SKM-1 (cell line): Measurements from ENCODE around the gene FAM200B.

Source experiments
- DNase-seq: peaks from one replicate; lab custom pipeline; 2025; ENCODE audit not compliant: unreplicated experiment; lab: John Stamatoyannopoulos, UW

FAM200B gene

DNA sequence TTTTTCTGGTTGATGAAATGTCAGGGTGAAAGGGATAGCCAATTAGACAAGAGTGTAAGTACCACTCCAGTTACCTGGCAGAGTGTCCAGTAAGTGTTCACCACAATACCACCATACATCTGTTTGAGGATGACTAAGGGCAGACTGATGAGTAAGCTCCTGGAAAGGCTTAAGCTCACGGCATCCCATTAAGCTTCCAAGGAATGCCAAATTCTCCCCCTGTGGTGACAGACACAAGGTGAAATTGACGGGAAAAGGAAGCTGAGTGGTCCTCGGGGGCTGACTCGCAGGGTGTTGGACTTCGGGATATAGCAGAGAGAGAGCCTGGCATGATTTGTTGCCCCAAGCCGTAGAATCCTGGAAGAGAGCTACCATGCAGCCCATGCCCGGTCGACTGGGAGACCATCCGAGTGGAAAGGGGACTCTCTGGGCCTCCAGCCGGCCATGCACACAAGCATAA lies 13.6 kb downstream of the FAM200B start:
- DNase-seq, result peak; percentile 25

DNA sequence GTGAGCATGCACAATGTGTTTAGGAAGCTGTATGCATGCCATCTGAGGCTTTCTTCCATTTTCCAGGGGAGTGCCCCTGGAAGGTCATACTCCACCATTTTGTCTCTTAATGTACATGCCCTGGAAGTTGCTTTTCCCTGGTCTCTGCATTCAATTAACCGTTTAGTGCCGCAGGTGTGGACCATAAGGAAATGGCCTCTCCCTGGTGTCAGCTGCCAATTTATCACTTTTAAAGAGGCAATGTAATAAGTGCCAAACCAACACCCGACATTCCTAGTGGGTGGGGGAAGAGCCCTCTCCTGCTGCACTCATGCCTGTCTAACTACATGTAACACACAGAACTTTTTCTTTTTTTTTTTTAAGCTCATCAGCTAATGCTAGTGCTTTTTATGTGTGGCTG lies 14.1 kb downstream of the FAM200B start:
- no peak for DNase-seq

DNA sequence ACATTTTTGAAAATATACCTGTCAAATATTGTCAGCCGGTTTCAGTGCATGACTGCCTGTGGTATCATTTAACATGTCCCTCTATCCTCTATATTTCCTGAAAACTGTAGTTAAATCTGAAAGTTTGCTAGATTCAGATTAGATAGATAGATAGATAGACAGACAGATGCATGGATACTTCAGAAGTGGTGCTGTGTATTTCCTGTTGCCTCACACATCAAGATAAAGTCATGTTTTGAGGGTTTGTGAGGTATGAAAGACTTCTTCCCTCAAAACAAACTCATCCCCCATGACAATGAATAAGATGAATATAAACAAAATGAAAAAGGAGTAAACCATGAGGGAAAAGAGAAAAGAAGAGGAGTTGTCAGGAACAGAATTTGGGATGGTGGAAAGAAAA lies 15.2 kb downstream of the FAM200B start:
- DNase-seq, result no peak

DNA sequence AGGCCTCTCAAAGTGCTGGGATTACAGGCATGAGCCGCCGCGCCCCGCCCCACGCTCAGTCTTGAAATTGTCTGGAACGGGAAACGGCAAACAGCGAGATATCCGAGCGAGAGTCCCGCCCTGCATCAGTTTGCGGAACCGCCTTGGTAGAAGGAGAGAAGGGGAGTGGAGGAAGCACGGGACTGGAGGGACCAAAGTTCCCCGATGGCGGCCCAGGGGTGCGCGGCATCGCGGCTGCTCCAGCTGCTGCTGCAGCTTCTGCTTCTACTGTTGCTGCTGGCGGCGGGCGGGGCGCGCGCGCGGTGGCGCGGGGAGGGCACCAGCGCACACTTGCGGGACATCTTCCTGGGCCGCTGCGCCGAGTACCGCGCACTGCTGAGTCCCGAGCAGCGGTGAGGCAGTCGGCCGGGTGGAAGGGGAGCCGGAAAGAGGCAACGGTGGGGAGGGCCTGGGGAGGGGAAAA lies 21.3 kb downstream of the FAM200B start, which contains the start of gene BST1:
BST1 (plus strand) TSS at position 125 of the 463 bp plus-strand sequence; CDS start at position 205, 80 bp downstream.
- peak; percentile 63 for DNase-seq

DNA sequence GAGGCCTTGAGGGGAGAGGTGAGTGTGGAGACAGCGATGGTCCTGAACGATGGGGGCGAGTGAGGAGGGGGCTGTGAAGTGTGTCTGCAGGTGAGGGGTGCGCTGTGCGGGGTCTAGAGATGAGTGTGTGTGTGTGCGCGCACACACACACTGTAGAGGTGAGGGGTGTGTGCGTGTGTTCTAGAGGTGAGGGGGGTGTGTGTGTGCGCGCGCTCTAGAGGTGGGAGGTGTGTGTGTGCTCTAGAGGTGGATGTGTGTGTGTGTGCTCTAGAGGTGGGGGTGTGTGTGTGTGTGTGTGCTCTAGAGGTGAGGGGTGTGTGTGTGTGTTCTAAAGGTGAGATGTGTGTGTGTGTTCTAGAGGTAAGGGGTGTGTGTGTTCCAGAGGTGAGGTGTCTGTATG lies 21.8 kb downstream of the FAM200B start:
- no peak for DNase-seq

DNA sequence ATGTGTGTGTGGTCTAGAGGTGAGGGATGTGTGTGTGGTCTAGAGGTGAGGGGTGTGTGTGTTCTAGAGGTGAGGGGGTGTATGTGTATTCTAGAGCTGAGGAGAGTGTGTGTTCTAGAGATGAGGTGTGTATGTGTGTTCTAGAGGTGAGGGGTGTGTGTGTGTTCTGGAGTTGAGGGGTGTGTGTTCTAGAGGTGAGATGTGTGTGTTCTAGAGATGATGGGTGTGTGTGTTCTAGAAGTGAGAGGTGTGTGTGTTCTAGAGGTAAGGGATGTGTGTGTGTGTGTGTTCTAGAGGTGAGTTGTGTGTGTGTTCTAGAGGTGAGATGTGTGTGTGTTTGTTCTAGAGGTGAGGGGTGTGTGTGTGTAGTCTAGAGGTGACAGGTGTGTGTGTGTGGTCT lies 22.5 kb downstream of the FAM200B start:
- DNase-seq, result no peak

DNA sequence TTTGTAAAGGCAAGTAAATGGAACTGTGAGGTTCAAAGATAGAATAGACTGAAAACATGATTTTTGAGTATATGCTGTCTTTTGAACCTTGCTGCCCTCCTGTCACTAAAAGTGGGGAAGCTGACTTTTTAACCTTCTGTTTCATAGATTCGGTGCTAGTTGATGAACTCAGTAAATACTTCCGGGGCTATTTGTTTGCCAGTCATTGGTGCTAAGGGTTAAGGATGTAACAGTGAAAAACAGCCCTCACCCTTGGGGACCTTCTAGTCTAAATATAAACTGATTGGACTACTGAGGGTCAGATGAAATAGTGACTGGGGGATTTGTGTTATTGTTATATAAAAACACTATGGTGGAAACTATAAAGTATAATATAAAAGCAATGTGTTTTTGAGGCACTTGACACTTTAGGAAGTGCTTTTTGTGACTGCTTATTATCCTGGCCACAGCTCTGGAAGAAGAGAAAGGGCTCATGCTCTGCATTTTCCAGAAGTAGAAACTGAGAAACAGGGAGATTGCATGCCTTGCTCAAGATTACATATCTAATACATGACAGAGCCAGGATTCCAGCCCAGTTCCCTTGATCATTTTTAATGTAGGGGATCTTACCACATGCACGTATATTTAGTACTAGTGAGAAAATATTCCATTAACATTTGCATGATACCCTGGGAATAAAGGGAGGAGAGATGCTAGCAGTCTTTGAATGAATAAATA lies 25.2 kb downstream of the FAM200B start:
- no peak for DNase-seq

DNA sequence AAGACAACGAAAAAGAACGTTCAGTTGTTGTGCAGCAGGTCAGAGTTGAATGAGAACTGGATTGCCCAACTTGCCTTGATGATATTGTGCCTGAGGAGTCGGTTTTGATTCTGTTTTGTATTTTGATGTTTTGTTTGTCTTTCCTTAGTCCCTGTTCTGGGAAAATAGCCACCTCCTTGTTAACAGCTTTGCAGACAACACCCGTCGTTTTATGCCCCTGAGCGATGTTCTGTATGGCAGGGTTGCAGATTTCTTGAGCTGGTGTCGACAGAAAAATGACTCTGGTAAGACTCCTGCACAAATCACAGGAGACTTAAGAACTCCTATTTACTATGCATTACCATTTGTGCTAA lies 25.7 kb downstream of the FAM200B start:
- no peak for DNase-seq

DNA sequence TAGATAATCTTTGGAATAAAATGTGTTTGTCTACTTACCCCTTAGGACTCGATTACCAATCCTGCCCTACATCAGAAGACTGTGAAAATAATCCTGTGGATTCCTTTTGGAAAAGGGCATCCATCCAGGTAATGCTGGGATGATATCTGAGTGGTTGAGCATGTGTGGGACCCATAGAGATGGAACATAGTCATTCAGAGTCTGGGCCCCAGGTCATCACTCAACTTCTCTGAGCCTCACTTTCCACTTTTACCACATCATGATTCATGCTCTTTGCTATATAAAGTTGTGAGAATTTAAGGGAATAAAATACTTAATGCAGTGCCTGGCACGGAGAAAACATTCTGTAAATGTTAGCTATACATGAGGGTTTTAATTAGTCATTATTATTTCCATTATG lies 30.1 kb downstream of the FAM200B start:
- DNase-seq, result no peak

DNA sequence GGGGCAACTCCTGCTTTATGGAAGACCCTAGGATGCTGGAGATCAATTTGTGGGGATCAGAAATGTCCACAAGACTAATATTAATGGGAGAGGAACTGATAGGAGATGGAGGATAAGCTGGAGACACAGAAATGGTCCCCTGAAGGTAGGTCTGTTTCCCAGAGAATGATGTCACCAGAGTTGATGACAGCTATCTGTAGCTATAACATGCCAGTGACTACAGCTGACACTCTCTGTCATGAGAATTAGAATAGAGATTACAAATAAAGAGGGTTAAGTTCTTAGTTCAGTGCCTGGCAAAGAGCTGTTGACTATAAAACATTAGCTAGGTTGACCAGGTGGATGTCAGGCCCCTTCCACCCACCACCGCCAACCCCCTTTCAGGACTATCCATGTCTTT lies 30.6 kb downstream of the FAM200B start:
- DNase-seq, result no peak

DNA sequence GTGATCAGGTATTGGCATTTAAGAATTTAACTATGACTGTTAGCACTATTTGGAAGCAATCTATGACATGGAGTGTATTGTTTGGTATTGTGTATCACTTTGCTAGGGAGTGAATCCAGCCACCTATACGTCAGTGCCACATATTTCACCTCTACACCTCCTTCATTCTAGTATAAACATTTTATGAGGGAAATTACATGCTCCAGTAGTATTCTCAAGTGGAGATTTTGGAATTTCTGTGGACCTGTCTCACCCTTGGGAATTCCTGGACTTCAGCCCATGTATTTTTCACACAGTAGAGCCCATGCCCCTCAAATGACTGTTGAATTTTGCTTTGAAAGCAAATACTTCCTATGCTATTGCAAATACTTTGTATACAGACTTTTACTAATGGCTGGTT lies 32.5 kb downstream of the FAM200B start:
- no peak for DNase-seq

DNA sequence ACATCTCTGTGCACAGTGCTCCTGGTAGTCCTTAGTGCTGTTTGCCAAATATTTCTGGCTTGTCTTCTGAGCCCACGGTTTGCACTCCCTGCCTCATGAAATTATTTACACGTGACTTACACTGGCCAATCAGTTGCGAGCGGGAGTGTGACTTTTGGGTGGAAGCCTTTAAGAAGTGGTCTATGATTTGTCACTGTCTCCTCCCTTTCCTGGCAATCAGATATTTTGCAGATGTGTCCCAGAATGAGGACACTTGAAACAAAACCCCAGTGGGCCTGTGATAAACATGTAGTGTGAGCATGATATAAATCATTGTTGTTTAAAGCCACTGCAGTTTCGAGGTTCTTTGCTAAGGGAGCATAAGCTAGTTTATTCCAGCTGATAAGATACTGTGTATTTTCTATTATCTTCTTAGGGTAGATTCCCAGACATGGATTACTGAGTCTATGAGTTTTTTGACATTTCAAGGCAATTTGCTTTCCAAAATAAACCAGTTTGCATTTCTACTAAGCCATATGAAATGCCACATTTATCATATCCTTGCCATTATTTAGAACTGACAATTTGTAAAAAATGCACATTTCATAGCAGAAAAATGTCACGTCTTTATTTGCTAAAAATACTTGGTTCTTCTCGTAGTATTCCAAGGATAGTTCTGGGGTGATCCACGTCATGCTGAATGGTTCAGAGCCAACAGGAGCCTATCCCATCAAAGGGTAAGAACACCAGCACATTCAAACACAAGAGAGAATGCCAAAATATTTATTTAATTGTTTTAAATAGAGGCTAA lies 33.2 kb downstream of the FAM200B start:
- no peak for DNase-seq

DNA sequence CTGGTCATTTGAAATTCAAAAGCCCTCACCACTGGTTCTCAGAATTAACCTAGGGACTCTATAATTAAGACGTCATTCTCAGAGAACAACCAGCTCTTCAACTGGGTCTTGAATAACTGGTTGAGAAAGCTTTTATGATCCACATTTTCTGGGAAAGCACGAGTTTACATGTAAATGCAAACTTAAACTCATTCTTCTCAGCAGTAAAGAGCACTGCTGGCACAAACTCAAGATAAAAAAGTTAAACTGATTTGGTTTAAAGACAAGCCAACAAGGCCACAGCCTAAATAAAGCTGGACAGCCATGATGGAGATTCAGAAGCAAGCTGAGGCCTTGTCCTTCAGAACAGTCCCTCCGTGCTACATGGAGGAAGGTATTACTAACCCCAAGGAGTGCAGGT lies 34.5 kb downstream of the FAM200B start:
- DNase-seq, result no peak

DNA sequence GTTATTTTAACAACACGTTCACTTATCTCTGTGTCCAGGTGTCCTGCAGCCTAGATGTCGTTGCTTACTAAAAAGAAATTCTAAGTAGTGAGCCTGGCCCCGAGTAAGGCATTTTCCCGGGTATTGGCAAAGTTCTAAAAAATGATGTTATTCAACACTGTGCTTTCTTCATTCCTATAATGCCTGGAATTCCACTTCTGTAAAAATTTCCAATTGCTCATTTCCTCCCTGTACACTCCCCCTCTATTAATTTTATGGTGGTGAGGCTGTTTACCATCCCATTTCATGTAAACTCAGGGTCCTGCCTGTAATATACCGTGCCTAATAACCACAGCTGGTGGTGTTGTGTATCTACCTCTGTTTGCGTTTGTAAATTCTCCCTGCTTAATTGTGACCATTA lies 35.5 kb downstream of the FAM200B start:
- no peak for DNase-seq

DNA sequence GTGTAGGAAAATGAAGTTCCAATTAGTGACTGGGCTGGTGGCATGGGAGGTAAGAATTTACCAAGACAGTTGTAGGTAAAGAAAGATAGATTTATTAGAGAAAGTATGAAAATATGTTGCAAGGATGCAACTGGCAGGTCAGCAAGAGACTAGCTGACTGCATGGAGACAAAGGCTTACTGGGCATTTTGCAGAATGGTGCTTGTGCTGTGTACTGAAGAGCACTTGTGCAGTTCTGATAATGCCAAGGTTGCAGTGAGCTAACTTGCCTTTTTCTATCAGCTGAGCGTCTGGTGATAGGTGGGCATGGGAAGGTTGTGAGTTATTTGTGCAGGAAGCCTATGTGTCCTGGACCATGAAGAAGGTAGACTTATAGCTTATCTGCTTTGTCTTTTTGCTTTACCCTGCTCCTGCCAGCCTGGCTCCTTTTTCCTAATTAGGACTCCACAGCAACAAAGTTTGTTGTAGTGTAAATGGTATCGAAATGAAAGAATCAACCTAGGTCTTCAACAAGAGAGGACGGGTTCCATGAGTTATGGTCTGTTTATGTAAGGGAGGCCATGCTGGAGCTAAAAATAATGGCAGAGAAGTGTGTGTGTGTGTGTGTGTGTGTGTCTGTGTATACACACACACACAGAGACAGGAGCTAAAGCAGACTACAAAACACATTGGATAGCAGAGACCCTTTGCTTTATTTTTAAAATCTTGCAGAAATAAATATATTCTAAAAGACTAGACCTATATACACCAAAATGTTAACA lies 36.2 kb downstream of the FAM200B start:
- DNase-seq, result no peak

DNA sequence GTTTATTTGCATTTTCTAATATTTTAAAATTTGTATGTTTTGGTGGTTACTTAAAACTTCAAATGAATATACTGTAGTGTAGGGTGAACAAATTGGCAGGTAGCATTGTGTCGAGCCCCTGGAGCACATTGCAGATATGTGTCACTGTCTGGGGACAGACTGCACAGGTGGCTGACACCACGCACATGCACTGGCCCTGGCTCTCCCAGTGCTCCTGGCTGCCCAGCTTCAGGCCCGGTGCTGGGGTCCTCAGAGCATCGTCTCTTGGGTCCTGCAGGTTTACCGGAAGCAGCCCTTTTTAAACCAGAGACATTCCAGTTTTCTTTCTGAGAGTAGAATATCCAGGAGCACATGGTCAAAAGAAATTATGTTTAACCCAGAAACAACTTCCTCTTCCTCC lies 36.8 kb downstream of the FAM200B start:
- no peak for DNase-seq

DNA sequence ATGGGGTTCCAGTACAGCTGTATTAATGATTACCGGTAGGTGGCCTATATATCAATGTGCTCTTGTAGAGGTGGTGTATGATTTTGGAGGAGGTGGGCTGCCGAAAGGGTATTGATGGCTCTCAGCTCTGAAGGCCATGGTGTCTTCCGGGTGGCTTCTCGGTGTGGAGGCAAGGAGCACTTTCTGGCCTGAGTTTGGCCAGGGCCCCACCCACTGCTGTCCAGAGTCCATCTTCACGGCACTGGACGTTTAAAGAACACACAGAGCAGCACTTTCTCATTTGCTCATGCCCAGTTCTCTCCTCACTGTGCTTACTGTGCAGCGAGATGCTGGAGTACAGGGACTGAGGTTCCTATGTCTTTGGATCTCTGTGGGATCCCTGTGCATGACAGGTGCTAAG lies 37.3 kb downstream of the FAM200B start:
- no peak for DNase-seq

DNA sequence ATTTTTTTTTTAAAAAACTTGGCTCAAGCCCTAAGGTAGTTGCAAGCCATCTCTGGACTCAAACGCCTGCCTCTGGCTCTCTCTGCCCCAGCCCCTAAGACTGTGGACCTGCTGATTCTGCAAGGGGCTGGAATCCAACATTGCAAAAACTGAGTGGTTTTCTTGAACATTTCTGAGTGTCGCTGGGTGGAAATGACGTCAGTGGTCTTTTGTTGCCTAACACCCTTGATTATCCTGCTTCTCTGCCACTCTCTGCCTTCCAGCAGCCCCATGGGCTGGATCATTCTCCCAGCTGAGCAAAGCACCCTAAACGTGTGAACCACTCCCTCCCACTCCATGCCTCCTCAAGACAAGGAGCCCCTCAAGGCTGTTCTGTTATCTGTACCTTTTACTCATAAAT lies 37.9 kb downstream of the FAM200B start:
- DNase-seq, result peak; percentile 43

DNA sequence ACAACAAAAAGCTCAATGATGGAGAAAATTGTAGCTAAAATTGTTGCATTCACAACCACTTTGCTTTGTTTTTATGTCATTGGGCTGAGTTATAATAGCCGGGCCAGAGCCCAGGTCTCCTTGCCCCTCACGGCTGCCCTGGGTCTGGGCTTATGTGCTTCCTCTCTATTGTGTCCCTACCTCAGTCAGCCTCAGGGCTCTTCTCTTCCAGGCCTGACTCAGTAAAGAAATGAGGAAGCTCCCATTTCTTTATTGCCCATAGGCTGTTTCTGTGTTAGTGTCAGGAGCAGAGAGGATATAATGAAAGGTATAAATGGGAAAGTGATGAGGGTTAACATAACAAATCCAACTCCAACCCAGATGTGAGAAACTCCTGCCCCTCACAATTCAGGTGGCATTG lies 39.2 kb downstream of the FAM200B start:
- DNase-seq, result no peak

DNA sequence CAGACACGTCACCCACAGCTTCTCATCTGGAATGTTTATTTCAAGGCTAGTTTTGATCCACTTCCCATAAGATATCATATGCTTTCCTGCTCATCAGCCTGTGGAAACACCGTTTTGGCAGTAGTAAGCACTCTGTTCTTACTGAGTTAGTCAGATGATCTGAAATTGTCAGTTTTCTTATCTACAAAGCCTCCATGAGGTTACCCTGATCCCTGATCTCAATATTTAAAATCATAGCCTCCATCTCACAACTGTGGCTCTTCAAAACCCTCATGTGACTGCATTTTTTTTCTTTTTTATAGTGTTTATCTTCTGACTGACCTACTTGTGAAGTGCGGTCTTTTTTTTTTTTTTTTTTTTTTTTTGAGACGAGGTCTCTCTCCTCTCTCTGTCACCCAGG lies 44.0 kb downstream of the FAM200B start:
- DNase-seq, result no peak

DNA sequence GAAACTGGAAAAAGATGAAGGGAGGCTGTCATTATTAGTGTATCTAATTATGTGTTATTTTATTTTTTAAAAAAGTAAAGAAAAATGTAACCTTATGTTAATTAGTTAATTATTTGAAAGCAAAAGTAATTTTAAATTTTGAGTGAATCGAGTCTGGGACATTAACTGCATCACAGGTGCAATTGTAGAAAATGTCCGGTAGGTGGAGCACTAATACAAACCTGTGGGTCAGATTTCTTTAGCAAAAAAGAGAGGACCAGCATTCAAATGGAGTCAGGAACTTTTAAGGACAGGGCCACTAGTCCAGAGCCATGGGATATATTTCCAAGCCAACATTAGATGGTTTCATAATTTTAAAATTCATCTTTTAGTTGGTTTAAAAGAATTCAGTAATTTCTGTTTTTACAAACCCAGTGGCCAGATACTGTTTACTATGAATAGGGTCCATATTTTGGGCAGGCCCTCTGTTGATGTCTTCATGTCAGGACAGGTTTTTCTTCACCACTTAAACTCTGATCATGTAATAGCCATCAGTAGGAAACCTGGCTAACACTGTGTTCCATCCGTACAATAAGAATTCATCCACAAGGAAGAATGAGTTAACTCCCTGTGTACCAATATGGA lies 48.4 kb downstream of the FAM200B start:
- DNase-seq, result peak; percentile 42
